HG02973 (cell line): ENCODE measurements around the gene XIRP1.
A peak's percentile ranks its signal among the peaks of the same experiment; 100 is the strongest.

ENCODE experiments used
- ATAC-seq: cut with Tn5 transposase; IDR thresholded peaks from one replicate; pipeline ENCODE4 v1.9.1; 2021; ENCODE audit warnings: moderate library complexity; ENCODE audit not compliant: unreplicated experiment

Gene XIRP1

DNA sequence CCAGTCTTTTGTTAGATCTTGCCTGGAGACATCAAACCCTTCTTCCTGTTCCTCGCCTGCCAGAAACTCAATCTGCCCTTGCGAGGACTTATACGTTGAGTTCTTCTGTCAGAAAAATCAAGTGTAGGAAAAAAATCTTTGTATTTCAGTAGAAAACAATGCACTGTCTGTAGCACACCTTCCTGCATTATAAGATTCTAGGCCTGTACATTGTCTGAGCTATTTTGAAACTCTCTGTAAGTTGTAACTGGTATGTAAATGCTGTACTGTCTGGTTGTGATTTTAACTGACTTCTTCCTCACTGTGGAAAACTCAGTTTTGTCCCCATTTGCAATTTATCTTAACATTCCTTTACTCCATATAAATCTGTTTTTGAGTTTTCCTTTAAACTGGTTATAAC is 17.7 kb upstream of the XIRP1 start:
- ATAC-seq, result no peak

DNA sequence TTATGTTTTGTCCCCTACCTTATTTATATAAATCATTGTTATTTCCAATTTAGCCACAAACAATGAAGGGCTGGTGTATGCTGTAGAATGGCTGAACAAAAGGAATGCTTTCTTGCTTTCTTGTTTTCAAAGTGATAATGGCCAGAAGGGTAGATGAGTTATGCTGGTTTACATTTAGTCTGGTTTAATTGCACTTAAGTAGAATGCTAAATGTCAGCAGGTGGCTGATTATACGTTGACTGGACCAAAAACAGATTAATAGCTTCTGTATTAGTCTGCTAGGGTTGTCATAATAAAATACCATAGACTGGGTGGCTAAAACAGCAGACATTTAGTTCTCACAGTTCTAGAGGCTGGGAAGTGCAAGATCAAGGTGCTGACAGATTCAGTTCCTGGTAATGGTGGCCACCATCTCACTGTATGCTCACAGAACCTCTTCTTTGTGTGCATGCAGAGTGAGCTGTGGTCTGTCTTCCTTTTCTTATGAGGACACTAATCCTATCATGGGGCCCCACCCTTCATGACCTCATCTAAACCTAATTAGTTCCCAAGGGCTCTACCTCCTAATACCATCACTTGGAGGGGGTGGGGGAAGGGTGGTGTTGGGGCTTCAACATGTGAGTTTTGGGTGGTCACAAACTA is 17.1 kb upstream of the XIRP1 start:
- ATAC-seq, result no peak

DNA sequence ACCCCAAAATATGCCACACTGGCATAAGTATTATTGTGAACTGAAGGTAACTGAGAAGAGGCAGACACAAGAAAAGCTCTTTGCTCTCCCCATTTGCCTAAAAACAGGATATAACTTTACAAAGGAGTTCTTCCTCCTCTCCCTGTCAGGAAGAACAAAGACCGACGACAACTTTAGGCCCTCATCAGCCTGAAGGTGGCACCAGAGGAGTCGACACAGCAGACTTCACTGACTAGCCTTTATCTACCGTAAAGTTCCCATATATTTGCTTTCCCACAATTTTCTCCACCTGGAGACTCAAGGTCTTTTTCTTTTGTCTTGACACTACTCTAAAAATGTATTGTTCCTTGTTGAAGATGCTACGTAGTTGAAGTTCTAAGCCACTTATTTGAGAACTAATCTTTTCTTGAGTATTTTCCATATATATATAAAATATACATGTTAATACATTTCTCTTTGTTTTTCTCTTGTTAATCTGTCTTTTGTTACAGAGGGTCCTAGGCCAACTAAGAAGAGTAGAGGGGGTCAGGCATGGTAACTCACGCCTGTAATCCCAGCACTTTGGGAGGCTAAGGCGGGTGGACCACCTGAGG is 16.2 kb upstream of the XIRP1 start:
- no peak for ATAC-seq

DNA sequence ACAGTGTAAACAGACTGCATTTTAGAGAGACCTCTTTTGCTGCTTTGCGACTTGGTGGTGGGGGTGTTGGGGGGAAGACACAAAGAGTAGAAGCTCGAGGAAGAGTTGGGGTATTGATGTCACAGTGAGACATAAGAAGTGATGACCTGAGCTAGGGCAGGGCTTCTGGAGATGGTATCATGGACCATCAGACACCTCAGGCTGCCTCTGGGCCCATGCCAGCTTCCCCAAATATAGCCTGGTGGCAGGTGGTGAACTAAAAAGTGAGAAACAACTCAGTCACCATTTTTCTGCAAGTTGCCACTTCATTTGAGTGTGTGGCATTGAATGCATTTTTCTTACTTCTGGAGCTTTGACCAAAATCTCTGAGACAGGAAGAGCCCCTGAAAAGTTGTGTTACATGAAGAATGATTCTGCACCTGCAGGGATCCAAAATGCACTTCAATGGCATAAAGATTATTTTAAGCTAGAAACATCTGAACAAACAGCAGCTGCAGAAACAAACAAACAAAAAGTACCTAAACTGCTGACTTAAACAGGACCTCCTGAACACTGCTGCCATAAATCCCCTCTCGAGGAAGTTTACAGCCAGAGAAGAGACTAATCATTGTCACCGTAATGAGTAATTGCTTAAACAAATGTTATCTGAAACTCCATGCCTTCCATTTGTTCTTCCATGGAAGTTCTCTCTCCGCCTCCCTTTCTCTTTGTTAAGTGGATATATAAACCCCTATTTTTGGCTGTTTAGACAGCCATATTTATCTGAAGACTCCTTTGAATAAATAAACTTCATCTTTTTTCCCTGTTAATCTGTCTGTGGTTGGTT is 15.2 kb upstream of the XIRP1 start:
- ATAC-seq, result no peak

DNA sequence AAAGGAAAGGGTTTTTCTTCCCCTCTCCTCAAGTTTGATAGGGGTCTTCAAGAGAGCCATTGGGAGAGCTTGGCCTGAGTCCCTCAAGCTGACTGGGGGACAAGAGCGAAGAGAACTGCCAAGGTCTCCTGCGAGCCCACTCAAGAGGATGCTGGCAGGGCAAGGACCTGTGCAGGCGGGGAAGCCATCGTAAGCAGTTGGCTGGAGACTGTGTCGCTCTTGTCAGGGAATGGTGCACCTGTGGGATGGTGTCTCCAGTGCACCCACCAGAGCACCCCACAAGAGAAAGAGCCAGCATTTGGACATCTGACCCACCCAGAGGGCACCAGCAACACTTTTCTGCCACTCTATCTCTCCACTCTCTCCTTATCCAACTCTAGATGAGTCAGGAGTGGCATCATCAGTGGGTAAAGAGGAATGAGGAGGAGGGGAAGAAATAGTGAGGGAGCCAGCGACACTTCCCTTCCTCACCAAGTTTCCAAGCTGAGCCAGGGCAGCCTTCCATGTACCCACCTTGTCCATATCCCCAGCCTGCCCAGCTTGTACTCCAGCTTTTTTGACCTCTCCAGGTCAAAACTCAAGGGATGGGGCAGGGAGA is 13.6 kb upstream of the XIRP1 start:
- no peak for ATAC-seq

DNA sequence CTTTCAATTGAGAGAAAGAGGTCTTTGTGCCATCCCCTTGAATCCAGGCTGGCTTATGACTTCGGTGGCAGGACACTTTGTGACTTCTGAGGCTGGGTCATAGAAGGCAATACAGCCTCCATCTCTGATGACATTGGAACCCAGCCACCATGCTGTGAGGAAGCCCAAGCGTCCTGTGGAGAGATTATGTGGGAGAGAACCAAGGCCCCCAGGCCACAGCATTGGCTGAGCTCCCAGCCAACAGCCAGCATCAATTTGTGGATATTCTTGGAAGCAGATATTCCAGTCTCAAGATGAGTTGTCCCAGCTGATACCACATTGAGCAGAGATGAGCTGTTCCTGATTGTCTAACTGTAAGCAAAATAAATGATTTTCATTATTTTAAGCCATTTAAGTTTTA is 12.7 kb upstream of the XIRP1 start:
- no peak for ATAC-seq

DNA sequence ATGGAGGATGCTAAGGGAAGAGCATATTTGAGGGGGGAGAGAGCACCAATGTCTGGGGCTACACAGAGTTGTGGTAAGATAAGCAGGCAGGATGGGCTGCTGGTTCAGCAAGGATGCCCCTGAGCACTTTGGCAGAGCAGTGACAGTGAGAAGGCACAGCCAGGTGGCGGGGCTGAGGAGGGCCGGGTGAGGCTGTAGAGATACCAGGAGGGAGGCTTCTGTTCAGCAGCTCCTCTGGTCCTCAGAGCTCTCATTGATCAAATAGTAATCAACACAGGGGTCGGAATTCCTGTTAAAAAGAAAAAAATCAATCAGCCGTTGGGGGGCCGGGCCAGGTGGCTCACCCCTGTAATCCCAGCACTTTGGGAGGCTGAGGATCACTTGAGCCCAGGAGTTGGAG is 11.5 kb upstream of the XIRP1 start:
- no peak for ATAC-seq

DNA sequence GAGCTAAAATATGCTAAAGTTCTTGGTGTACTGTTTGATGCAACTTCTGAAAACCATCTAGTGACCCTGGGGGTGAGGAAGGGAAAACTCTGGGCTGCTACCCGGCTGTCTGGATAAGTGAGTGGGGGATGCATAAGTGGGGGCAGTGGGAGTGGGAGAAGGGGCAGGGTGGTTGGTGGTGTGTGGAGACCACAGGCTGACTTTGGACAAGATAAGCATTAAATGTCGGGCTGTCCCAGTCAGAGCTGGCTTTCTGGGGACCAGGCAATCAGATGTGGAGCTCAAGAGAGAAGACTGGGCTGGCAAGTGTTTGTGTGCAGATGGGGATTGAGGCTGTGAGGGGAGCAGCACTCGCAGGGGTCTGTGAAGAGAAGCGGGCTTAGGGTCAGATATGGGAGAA is 11.0 kb upstream of the XIRP1 start:
- ATAC-seq, result no peak

DNA sequence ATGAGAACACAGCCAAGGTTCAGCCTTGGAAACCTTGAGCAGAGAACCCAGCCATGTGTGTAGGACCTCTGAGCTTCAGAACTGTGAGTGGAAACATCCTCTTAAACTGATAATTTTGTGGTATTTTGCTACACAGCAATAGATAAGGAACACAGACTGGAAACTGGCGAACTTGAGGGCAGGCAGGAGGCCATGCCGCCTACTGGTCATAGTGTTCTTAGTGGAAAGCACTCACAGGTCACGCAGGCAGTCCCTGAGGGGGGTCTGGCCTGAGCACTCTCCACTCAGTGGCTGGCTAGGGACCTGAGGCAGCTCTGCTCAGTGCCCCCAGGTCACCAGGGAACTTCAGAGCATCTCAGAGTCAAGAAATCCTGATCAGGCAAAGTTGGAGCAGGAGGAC is 9.7 kb upstream of the XIRP1 start:
- ATAC-seq, result no peak

DNA sequence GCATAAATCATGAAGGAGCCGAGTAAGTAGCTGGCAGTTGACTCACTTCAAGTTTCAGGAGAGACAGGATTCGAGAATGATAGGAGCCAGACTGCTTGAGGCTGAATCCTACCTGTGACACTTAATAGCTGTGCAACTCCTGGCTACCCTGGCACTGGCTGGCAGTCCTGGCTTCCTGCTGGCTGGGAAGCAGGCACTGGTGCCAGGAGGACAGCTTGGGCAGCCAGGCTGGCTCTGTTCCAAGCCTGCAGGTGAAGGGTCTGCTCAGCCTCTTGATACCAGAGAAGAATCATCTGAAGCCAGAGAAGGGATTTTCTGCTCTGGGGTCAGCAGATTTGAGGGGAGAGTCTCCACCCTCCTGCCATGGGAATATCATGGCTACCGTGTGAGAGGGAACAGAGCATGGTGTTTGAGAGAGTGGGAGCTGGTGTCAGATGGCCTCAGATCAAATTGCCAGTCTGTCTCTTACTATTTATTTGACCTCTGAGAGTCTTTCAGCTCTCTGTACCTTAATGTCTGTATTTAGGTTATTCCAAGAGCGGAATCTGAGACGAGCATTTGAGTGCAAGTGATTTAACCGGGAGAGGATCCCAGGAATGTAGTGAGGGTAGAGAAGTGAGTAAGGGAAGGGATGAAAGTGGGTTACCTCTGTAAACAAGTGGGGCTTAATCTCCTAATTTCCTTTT is 4.4 kb upstream of the XIRP1 start:
- no peak for ATAC-seq

DNA sequence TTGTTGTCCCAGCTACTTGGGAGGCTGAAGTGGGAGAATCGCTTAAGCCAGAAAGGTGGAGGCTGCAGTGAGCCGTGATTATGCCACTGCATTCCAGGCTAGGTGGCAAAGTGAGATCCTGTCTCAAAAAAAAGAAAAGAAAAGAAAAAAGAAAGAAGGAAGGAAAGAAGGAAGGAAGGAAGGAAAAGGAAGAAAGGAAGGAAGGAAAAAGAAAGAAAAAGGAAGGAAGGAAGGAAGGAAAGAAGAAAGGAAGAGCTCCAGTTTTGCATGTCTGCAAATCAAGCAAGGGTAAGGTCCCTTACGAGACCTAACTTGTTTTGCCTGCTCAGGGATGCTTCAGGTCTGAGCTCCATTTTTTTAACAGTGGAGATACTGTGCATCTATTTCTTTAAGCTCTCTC is 3.6 kb upstream of the XIRP1 start:
- no peak for ATAC-seq

DNA sequence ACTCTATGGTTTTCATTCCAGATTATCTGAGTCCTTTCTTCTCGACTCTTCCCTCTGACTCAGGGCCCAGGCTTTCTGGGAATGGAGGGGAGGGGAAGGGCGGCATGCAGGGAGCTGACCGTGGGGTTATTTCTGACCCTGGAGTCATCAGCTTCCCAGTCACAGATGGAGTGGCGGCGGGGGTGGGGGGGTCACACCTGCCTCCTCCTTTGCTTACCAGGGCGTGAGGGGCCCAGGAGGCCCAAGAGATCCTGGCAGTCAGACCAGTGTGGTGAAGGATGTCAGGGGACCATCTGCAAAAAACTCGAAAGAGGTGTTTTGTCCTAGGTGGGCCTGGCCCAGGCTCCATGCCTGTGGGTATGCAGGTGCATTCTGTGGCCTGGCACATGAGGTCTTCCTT is 996 bp upstream of the XIRP1 start:
- no peak for ATAC-seq

DNA sequence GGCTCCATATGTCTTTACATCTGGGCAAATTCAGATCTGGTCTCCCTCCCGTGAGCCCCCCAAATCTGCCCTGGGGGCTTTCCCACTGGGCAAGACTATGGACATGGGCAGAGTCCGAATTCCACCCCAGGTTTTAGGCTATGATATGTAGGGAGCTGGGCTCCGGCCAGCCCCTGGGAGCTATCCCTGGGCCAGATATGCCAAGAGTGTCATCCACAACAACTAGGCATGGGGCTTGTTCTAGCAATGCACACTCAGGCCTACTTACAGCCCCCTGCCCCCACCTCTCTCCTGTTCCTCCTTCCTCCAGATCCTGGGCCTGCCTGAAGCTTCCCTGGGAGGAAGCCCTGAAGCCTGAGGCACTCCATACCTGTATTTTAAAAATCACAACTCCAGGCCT is 622 bp downstream of the XIRP1 start:
- ATAC-seq, result no peak

DNA sequence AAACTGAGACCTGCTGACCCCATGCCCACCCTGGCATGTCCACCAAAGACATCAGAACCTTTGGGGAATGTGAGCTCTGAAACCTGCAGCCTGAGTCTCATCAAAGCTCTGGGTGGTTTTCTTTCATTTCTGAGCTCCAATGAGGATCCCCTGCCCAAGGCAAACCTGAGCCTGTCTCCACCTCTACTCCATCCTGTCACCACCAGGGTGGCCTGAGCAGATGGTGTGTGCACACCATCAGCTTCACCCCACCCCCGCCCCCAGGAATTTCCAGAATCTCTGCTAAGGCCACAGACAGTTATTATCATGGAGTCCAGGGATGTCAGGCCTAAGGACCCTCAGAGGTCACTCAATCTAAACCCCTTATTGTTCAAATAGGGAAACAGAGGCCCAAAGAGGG is 1.3 kb downstream of the XIRP1 start:
- no peak for ATAC-seq

DNA sequence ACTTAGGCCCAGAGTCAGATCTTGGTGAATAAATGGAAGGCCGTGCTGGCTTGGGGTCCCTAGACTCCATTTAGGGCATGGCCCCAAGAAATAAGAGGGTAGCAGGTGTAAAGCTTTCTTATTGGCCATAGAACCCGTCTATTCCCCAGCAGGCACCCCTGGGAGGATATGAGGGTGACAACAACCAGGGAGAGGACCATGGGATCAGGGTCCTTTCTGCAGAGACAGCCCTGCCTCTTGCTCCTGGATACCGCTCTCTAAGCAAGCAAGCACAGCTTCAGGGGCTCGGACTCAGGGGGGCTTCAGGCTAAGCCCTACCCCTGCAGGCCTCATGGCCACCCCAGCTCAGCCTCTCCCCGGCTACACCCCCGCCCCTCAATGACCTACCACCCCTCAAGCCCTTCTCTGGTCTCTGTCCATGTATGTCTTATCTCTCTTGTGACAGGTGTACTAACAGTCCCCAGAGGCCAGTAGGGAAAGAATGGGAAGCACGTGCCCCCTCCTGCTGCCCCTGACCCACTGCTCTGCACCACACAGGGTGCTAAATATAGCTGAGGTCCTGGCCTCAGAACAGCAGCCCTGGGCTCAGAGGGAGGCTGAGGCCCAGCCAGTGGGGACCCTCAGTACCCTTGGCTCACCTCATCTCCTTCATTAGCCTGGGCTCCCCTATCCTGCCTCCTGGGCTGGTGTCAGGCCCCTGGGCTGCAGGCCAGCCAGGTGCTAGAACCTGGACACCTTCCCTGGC is 1.9 kb downstream of the XIRP1 start:
- ATAC-seq, result no peak

DNA sequence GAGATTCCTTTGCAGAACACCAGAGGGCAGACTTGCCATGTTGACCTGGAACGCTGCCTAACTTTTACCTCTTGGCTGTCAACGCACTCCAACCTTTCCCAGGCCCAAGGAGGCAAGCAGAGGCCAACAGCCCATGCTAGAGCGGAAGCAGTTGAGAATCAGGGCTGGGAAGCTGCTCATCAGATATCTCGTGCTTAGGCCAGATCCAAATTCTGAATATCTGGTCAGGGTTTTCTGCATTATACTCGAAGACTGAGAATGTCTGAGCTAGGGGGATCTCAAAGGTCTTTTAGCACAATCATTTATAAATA is 2.5 kb downstream of the XIRP1 start:
- ATAC-seq, result peak; percentile 52

DNA sequence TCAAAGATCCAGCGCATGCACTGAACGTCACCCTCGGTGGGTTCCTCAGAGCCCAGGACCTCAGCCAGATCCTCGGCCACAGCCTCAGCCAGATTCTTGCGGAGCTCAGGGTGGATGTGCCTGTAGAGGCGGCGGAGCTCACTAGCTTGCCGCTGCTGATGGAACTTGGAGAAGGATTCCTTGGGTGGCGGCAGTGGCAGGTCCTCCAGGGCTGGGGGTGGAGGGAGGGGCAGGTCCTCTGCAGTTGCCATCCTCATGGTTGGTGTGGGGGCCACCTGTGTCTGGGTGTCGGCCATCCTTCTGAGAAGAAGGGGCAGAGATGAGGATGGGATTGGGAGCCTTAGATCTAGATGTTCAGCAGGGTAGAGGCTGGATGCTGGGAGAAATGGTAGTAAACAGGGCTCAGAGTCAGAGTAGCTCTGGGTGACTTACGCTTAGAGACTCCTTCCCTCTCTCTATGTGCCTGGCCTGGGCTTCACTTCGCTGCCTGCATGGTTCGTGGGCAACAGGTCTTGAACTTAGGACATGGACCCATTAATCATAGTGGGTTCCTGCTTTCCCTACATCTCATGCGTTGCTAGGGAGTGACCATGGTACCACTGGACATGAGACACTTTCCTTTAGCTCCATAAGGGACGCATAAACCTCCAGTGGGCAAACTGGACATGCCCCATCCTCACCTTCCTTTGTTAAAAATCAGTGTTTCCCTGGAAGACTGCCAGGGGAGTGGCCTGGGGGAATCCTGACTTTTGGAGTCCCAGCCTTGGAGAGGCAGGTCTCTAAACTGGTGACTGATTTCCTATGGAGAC is 3.0 kb downstream of the XIRP1 start:
- no peak for ATAC-seq

DNA sequence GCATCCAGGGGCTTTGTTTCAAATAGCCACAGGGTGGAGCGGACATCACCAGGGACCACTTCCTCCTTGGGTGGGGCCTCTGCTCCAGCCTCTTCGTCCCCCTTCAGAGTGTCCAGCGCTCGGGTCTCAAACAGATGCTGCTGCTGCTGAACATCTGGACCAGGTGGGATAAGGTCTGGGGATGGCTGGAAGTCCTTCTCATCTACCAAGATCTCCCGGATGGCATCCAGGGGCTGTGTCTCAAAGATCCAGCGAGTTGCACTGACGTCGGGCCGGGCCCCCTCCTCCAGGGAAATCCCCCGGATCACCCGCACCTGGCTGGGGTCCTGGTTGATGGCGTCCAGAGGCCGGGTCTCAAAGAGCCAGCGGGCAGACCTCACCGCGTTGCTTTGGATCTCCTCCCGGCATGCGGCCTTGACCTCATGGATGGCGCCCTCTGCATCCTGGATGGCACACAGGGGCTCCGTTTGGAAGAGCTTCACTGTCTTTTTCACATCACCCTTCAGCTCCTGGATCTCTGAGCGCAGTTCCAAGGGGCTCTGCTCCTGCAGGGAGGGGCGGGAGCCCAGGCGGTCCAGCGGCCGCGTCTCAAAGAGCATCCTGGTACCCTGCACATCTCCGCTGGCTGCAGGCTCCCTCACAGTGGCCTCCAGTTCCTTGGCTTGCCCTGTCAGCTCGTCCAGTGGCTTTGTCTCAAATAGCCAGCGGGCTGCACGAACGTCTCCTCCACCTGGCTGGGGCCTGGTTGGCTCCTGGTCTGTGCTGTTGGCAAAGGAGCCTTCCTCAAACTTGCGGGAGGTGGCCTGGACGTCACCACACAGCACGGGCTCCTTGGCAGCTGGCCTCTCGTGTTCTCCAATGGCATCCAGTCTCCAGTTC is 3.9 kb downstream of the XIRP1 start:
- ATAC-seq, result no peak
